A204.1 (cell line): ENCODE data around the gene MT1G.
"Not testable (repeated sequence)": the region's sequence is repeated elsewhere in the genome, so short reads cannot be mapped to it uniquely, and the experiment has no call there.

Source experiments
- FAIRE-seq: peaks from 2 replicates; lab custom pipeline; 2012; peaks lifted over from hg19 to GRCh38; lab: Jason Lieb, UNC

The MT1G gene

DNA sequence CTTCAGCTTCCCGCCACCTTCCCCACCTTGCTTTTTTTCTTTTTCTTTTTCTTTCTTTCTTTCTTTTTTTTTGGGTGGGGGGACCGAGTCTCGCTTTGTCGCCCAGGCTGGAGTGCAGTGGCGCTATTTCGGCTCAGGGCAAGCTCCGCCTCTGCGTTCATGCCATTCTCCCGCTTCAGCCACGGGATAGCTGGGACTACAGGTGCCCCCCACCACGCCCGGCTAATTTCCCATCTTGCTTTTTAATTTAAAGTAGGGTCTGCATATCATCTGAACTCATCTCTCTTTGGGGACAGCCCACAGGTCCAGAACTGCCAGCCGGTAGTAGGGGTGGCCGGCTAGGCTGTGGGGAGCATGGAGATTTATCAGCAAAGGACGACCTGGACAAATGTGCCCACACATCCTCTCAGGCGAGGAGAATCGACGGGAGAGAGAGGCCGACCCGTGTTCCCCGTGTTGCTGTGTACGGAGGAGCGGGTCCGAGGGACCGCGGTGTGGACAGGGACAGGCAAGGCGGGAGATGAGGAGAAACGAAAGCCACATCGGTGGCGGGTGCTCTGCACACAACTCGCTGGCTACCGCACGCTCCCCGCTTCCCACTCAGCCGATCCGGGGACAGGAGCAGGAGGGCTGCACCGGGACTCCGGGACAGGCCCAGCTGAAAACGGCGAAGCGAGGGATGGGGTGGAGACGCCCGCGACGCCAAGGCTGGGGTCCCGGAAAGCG lies 33.0 kb downstream of the MT1G start:
- no peak for FAIRE-seq

DNA sequence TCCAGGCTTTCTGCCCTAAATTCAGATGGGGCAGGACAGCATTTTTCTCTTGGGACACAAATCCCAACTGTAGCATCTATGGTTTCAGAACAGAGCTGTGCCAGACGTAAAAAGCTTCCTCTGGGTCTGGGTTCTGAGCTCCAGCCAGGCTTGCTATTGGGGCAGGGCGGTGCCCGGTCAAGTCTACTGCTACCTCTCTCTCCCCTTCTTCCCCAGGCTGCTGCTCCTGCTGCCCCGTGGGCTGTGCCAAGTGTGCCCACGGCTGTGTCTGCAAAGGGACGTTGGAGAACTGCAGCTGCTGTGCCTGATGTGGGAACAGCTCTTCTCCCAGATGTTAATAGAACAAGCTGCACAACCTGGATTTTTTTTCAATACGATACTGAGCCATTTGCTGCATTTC lies 34.3 kb downstream of the MT1G start:
- no peak for FAIRE-seq

DNA sequence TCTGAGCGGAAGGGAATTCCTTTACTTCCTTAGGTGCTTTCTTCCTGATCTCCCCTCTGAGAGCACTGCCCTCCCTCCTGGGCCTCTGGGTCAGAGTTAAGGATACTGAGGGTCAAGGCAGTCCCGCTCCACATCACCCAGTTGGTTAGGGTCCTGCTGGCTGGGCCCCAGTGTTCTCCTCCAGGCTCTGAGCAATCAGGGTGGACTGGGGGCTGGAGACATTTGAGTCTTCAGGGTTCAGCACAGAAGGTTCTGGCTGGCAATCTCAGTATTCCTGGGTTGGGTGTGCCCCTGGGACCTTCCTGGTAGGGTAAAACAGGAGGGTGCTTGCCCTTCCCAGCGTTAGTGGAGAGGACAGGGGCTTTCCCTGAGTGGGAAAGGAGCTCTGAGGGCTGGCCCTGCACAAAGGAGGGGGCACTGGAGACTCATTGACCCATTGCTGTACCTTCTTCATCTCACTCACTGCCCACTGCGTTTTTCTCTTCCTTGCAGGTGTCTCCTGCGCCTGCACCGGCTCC lies 35.0 kb downstream of the MT1G start:
- FAIRE-seq, result no peak

DNA sequence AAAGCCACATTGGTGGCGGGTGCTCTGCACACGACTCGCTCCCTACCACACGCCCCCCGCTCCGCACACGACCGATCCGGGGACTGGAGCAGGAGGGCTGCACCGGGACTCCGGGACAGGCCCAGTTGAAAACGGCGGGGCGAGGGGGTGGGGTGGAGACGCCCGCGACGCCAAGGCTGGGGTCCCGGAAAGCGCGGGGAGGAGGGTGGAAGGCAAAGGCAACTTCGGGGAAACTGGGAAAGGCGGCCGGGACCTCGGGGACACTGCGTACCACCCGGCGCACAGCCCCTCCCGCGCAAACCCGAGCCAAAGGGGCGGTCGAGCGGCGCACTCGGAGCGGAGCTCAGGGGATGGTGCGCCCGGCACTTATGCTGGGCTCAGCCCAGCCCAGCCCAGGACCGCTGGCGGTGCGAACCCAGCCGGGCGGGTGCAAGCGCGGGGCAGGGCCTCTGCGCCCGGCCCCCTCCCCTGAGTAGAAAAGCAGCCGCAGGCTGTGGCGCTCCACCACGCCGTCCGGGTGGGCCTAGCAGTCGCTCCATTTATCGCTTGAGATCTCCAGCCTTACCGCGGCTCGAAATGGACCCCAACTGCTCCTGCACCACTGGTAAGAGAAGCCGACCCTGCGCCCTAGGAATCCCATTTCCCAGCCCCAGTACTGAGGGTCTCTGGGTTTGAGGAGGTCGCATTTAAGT lies 35.6 kb downstream of the MT1G start, which contains the start of gene MT1M:
Gene MT1M, plus strand, starts transcription at position 504 of the 692 bp plus-strand sequence. Its CDS starts 73 bp downstream, at position 577.
- FAIRE-seq, result no peak

DNA sequence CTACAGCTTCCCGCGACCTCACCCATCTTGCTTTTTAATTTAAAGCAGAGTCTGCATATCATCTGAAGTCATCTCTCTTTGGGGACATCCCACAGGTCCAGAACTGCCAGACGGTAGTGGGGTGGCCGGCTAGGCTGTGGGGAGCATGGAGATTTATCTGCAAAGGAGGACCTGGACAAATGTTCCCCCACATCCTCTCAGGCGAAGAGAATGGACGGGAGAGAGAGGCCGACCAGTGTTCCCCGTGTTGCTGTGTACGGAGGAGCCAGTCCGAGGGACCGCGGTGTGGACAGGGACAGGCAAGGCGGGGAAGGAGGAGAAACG lies 36.1 kb downstream of the MT1G start:
- no peak for FAIRE-seq

DNA sequence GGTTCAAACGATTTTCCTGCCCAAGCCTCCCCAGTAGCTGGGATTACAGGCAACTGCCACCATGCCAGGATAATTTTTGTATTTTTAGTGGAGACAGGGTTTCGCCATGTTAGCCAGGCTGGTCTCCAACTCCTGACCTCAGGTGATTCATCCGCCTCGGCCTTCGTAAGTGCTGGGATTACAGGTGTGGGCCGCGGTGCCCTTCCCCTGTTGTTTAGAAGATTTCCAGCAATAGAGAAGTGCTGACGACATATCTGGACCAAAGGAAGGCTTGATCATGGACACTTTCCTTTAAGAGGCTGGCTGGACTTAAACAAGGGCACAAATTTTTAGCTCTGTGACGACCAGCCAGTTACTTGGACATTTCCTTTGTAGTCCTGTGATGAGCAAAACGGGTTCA lies 36.7 kb downstream of the MT1G start:
- no peak for FAIRE-seq

DNA sequence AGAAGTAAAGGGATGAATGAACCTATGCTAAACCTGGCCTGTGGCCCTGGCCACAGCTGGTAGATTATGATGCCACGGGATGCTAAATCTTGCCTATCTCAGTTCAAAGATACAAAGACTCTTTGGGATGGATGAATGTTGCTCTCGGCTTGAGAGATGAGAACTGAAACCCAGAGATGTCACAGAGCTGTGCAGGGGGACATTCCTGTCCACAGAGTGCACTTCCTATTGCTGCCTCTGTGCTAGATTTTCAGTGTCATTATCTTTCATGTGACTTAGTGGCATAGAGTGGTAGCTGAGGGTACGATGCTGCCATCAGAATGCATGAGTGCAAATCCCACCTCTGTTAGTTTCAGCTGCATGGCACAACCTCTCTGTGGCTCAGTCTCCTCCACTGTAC lies 37.7 kb downstream of the MT1G start:
- FAIRE-seq, result no peak

DNA sequence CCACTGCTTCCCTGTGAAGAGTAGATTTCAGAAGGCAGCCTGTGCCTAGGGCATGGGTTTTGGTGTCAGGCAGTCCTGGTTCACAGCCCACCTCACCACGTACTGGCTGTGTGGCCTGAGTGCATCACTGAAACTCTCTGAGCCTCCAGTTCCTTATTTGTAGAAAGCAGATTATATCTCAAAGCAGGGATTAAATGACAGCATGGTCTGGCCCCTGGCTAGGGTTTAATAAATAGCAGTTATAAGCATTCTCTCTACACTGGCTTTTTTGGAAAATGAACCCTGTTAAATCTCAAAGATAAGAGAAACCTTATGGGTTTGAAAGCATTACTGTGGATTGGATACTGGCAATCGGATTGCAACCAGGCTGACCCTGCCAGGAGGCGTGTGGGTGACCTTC lies 38.3 kb downstream of the MT1G start:
- no peak for FAIRE-seq

DNA sequence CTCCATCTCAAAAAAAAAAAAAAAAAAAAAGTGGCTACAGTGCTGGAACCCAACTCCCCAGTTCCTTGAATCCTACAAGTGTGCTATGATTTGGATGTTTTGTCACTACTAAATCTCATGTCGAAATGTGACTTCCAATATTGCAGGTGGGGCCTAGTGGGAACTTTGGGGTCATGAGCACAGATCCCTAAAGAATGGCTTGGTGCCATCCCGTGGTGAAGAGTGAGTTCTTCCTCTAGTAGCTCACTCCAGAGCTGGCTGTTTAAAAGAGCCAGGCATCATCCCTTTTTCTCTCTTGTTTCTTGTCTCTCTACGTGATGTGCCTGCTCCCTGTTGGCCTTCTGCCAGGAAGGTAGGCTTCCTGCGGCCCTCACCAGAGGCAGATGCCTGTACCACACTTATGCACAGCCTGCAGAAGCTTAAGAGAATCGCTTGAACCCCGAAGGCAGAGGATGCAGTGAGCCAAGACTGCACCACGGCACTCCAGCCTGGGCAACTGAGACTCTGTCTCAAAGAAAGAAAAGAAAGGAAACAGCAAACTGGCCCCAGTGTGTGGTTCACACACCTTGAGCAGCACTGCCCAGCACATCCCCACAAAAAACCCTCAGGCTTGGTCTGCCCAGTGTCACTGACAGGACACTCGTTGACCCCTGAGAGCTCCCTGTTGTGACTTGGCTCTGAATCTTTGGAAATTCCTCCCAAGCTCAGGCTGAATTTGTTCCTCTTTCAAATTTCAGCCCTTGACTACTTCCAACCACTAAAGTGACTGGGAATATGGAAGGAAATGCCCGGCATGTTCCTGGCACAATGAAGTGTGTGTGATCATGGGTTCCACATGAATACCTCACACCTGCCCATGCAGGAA lies 39.1 kb downstream of the MT1G start:
- no peak for FAIRE-seq

DNA sequence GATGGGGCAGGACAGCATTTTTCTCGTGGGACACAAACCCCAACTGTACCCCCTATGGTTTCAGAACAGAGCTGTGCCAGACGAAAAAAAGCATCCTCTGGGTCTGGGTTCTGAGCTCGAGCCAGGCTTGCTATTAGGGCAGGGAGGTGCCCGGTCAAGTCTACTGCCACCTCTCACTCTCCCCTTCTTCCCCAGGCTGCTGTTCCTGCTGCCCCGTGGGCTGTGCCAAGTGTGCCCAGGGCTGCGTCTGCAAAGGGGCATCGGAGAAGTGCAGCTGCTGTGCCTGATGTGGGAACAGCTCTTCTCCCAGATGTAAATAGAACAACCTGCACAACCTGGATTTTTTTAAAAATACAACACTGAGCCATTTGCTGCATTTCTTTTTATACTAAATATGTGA lies 41.2 kb downstream of the MT1G start:
- no peak for FAIRE-seq

DNA sequence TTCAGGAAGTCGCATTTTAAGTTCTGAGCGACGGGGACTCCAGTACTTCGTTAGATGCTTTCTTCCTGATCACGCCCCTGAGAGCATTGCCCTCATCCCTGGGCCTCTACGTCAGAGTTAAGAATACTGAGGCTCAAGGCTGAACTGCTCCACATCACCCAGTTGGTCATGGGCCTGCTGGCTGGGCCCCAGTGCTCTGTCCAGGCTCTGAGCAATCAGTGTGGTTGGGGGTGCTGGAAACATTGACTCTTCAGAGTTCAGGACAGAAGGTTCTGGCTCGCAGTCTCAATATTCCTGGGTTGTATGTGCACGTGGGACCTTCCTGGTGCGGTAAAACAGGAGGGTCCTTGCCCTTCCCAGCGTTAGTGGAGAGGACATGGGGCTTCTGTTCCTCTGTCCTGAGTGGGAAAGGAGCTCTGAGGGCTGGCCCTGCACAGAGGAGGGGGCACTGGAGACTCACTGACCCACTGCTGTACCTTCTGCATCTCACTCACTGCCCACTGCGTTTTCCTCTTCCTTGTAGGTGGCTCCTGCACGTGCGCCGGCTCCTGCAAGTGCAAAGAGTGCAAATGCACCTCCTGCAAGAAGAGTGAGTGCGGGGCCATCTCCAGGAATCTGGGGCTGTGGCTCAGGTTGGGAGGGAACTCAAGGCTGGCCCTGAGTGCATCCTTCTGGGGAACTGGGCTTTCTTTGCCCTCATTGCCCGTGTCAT lies 41.8 kb downstream of the MT1G start:
- FAIRE-seq, result no peak

DNA sequence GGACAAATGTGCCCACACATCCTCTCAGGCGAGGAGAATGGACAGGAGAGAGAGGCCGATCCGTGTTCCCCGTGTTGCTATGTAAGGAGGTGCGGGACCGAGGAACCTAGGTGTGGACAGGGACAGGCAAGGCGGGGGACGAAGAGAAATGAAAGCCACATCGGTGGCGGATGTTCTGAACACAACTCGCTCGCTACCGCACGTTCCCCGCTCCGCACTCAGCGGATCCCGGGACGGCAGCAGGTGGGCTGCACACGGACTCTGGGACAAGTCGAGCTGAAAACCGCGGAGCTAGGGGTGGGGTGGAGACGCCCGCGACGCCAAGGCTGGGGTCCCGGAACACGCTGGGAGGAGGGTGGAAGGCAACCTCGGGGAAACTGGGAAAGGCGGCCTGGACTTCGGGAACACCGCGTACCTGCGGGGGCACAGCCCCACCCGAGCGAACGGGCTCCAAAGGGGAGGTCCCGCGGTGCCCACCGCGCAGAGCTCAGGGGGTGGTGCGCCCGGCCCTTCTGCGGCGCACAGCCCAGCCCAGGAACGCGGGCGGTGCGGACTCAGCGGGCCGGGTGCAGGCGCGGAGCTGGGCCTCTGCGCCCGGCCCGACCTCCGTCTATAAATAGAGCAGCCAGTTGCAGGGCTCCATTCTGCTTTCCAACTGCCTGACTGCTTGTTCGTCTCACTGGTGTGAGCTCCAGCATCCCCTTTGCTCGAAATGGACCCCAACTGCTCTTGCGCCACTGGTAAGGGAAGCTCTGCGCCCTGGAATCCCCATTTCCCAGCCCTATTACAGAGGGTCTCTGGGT lies 42.5 kb downstream of the MT1G start, which contains the start of gene MT1E:
Gene MT1E, plus strand, starts transcription at position 642 of the 803 bp plus-strand sequence. Its CDS starts 71 bp downstream, at position 713.
- FAIRE-seq, result no peak

DNA sequence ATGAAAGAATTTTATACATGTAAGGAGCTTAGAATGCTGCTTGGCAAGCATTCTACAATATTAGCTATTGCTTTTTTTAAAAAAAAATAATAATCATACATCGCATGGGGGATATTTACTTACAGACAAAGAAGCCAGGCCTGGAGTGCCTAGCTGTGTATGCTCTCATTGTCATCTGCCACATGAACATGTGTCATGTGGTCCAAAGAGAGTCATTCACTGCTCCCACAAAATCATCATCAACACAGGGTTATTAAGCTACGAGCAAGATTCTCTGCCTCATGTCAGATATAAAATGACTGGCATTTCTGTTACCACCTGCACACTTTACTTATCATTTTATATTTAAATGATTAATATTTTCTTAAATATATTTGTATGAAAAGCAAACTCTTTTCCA lies 44.2 kb downstream of the MT1G start:
- no peak for FAIRE-seq

DNA sequence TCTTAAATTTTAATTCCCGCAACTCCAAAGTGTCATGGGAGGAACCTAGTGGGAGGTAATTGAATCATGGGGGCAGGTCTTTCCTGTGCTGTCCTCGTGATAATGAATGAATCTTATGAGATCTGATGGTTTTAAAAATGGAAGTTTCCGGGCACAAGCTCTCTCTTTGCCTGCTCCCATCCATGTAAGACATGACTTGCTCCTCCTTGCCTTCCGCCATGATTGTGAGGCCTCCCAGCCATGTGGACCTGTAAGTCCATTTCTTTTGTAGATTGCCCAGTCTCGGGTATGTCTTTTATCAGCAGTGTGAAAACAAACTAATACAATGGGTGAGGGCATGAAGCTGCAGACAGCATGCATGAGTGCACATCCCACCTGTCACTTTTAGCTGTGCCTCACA lies 44.7 kb downstream of the MT1G start:
- not testable (repeated sequence) for FAIRE-seq

DNA sequence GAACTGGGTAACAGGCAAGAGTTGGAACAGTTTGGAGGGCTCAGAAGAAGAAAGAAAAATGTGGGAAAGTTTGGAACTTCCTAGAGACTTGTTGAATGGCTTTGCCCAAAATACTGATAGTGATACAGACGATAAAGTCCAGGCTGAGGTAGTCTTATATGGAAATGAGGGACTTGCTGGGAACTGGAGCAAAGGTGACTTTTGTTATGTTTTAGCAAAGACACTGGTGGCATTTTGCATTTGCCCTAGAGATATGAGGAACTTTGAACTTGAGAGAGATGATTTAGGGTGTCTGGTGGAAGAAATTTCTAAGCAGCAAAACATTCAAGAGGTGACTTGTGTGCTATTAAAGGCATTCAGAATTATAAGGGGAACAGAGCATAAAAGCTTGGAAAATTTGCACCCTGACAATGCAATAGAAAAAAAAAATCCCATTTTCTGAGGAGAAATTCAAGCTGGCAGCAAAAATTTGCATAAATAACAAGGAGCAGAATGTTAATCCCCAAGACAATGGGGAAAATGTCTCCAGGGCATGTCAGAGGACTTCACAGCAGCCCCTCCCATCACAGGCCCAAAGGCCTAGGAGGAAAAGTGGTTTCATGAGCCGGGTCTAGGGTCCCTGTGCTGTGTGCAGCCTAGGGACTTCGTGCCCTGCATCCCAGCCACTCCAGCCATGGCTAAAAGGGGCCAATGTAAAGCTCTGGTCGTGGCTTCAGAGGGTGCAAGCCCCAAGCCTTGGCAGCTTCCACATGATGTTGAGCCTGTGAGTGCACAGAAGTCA lies 46.0 kb downstream of the MT1G start:
- not testable (repeated sequence) for FAIRE-seq

DNA sequence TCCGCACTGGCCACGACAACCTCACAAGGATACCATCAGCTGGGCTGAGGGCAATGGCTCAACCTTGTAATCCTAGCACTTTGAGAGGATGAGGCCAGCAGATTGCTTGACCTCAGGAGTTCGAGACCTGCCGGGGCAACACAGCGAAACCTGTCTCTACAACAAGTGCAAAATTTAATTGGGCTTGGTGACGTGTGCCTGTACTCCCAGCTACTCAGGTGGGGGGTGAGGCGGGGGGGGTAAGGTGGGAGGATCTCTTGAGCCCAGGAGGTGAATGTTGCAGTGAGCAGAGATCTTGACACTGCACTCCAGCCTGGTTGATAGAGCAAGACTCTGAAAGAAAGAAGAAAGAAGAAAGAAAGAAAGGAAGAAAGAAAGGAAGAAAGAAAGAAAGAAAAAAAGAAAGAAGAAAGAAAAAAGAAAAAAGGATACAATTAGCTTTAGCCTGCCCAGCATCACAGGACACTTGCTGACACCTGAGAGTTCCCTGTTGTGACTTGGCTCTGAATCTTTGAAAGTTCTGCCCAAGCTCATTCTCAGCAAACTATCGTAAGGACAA lies 47.4 kb downstream of the MT1G start:
- no peak for FAIRE-seq

DNA sequence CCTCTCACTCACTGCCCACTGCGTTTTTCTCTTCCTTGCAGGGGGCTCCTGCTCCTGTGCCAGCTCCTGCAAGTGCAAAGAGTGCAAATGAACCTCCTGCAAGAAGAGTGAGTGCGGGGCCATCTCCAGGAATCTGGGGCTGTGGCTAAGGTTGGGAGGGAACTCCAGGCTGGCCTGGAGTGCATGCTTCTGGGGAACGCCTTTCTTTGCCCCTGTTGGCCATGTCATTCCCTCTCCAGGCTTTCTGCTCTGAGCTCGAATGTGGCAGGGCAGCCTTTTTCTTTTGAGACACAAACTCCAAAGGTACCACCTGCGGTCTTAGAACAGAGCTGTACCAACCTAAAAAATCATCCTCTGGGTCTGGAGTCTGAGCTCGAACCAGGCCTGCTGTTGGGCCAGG lies 49.7 kb downstream of the MT1G start:
- FAIRE-seq, result no peak

DNA sequence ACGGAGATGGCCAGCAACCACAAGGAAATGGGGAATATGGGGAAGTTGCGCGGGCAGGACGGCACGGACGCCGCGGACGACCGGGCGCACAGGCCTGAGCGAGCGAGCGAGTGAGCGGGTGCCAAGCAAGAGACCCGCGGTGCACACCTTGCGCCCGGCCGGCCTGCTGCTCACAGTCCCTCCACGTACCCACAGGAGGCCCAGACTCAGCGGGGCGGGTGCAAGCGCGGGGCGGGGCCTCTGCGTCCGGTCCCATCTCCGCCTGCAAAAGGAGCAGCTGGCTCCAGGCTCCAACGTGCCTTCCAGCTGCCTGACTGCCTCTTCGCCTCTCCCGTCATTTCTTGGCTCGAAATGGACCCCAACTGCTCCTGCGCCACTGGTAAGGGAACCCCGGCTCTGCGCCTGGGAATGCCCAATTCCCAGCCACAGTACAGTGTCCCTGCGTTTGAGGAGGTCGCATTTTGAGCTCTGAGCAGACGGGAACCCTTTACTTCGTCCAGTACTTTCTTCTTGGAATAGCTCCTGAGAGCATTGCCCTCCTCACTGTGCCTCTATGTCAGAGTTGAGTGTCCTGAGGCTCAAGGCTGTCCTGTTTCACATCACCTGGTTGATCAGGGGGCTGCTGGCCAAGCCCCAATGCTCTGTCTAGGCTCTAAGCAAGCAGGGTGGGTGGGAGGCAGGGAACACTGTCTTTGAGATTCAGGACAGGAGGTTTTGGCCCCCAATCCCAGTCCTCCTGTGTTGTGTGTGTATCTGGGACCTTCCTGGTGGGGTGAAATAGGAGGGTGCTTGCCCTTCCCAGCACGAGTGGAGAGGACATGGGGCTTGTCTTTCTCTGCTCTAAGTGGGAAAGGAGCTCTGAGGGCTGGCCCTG lies 50.4 kb downstream of the MT1G start:
- FAIRE-seq, result no peak
